Measurements from ENCODE around the gene SPIN2B.
"Not testable (repeated sequence)": the region's sequence is repeated elsewhere in the genome, so short reads cannot be mapped to it uniquely, and the experiment has no call there.

Gene SPIN2B

DNA sequence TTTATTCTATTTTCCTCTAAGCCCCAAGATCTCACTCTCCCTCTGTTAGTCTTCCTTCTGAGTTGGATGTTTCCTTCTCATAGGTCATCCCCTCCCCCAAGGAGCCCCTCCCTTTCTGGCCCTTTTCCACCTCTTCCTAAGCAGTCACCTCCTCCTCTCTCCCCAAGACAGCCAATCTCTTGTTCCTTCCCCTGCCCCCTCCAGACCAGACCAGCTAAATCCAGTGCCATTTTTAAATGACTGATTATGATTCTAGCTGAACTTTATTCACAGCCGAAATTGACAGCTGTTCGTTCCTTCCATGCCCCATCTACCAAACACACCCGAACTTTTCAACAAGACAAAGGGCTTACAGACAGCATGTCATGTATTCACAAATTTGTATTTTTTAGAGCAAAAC lies 13.9 kb upstream of the SPIN2B start:
- H3K4me3 ChIP-seq (ENCODE audit: insufficient read depth in 1 of 2, low read depth in 1 of 2, low read length in 2 of 2): no peak overlapping the region
- no peak overlapping the region for H3K18ac ChIP-seq (ENCODE audit: low read depth in 1 of 2, low read length in 2 of 2)
- H3K14ac ChIP-seq (ENCODE audit: low read length in 2 of 2): no peak overlapping the region
- H2BK5ac ChIP-seq (ENCODE audit: low read depth, low read length, poor library complexity, severe bottlenecking): no peak overlapping the region
- H2BK12ac ChIP-seq (ENCODE audit: low read length in 2 of 2): no peak overlapping the region
- no peaks in the 10 kb centered on the region for H3K27me3 ChIP-seq (ENCODE audit: control insufficient read depth in 1 of 2, insufficient read depth in 1 of 2, low read length in 2 of 2)
- H3K4me1 ChIP-seq (ENCODE audit: control insufficient read depth, insufficient read depth, low read depth, low read length): peaks cover 5% of the 10 kb centered on the region
- H3K9ac ChIP-seq (ENCODE audit: low read length): no peak overlapping the region
- H3K9me3 ChIP-seq (ENCODE audit: control insufficient read depth, low read length): no peaks in the 10 kb centered on the region
- no peak for DNase-seq
- H2BK15ac ChIP-seq (ENCODE audit: low read depth, poor library complexity, severe bottlenecking): no peak overlapping the region
- no peak overlapping the region for H4K91ac ChIP-seq (ENCODE audit: low read length)
- no peaks in the 10 kb centered on the region for H3K36me3 ChIP-seq (ENCODE audit: control insufficient read depth in 1 of 2, insufficient read depth in 2 of 2, low read depth in 1 of 2, low read length in 2 of 2)
- no peak overlapping the region for H2BK120ac ChIP-seq (ENCODE audit: low read depth, low read length)
- H2AFZ ChIP-seq (ENCODE audit: low read depth, low read length): no peak overlapping the region
- WGBS: no CpG with 5 or more reads among the region's 3 CpGs
- H3K23ac ChIP-seq (ENCODE audit: low read length in 2 of 2): no peak overlapping the region
- H3K4ac ChIP-seq (ENCODE audit: low read depth in 1 of 2, low read length in 2 of 2): no peak overlapping the region
- no peak overlapping the region for H4K8ac ChIP-seq (ENCODE audit: low read length)
- H3K27ac ChIP-seq (ENCODE audit: low read length, poor library complexity, severe bottlenecking): no peak overlapping the region
- no peak overlapping the region for H3K4me2 ChIP-seq (ENCODE audit: low read length, poor library complexity, severe bottlenecking)
- no peak overlapping the region for H2AK5ac ChIP-seq (ENCODE audit: low read length, severe bottlenecking)
- no peaks in the 10 kb centered on the region for H3K79me1 ChIP-seq (replicated peaks; ENCODE audit: low read length, poor library complexity, severe bottlenecking)

DNA sequence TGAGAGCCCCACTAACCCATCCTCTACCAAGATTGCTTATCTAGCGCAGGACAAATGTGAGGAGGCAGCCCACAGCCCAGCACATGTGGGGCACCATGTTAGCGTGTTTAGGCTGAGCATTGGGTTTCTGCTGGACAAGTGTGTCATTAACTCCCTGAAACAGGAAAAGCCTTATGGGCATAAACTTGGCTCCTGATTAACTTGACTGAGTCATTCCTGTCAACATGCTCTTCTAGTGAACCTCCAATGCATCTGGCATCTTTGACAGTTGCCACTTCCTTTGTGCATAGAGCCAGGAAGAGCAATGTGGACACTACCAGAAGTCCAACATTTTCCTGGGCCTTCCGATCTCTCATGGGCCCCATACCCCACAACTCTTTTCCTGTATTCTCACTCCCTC lies 13.4 kb upstream of the SPIN2B start:
- no peaks in the 10 kb centered on the region for H3K27me3 ChIP-seq (ENCODE audit: control insufficient read depth in 1 of 2, insufficient read depth in 1 of 2, low read length in 2 of 2)
- H3K4me3 ChIP-seq (ENCODE audit: insufficient read depth in 1 of 2, low read depth in 1 of 2, low read length in 2 of 2): no peak overlapping the region
- no peak overlapping the region for H3K4me2 ChIP-seq (ENCODE audit: low read length, poor library complexity, severe bottlenecking)
- no peak overlapping the region for H2BK15ac ChIP-seq (ENCODE audit: low read depth, poor library complexity, severe bottlenecking)
- no peak overlapping the region for H3K23ac ChIP-seq (ENCODE audit: low read length in 2 of 2)
- no peak overlapping the region for H2BK120ac ChIP-seq (ENCODE audit: low read depth, low read length)
- peaks cover 5% of the 10 kb centered on the region for H3K4me1 ChIP-seq (ENCODE audit: control insufficient read depth, insufficient read depth, low read depth, low read length)
- no peak for DNase-seq
- H4K91ac ChIP-seq (ENCODE audit: low read length): no peak overlapping the region
- no peaks in the 10 kb centered on the region for H3K36me3 ChIP-seq (ENCODE audit: control insufficient read depth in 1 of 2, insufficient read depth in 2 of 2, low read depth in 1 of 2, low read length in 2 of 2)
- H3K27ac ChIP-seq (ENCODE audit: low read length, poor library complexity, severe bottlenecking): no peak overlapping the region
- H2AFZ ChIP-seq (ENCODE audit: low read depth, low read length): no peak overlapping the region
- no peak overlapping the region for H3K14ac ChIP-seq (ENCODE audit: low read length in 2 of 2)
- no peak overlapping the region for H2BK5ac ChIP-seq (ENCODE audit: low read depth, low read length, poor library complexity, severe bottlenecking)
- H3K18ac ChIP-seq (ENCODE audit: low read depth in 1 of 2, low read length in 2 of 2): no peak overlapping the region
- no peaks in the 10 kb centered on the region for H3K79me1 ChIP-seq (replicated peaks; ENCODE audit: low read length, poor library complexity, severe bottlenecking)
- no peaks in the 10 kb centered on the region for H3K9me3 ChIP-seq (ENCODE audit: control insufficient read depth, low read length)
- no peak overlapping the region for H3K9ac ChIP-seq (ENCODE audit: low read length)
- H2BK12ac ChIP-seq (ENCODE audit: low read length in 2 of 2): no peak overlapping the region
- H2AK5ac ChIP-seq (ENCODE audit: low read length, severe bottlenecking): no peak overlapping the region
- WGBS: 90% methylated on average over 2 of the region's 3 CpGs
- no peak overlapping the region for H3K4ac ChIP-seq (ENCODE audit: low read depth in 1 of 2, low read length in 2 of 2)
- H4K8ac ChIP-seq (ENCODE audit: low read length): no peak overlapping the region

DNA sequence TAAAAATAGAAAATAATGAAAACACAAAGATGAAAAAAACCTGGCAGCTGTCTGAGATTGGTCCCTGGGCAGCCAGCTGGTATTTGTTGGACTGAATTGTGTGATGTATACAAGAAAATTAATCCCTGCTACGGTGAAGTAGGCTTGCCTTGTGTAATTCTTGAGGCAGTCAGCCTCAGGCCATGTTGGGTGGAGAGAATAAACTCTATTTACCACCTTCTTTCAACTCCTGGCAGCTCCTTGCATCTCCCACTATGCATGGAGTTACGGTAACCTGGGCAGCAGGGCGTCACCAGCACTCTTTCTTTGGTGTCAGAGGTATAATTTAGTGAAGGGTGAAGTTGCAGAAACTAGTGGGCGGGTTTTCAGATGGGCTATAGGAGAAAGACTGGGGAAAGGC lies 12.4 kb upstream of the SPIN2B start:
- no peak overlapping the region for H2BK5ac ChIP-seq (ENCODE audit: low read depth, low read length, poor library complexity, severe bottlenecking)
- H2BK15ac ChIP-seq (ENCODE audit: low read depth, poor library complexity, severe bottlenecking): no peak overlapping the region
- H3K4me2 ChIP-seq (ENCODE audit: low read length, poor library complexity, severe bottlenecking): no peak overlapping the region
- no peak overlapping the region for H4K91ac ChIP-seq (ENCODE audit: low read length)
- no peak overlapping the region for H3K9ac ChIP-seq (ENCODE audit: low read length)
- no peak overlapping the region for H2BK120ac ChIP-seq (ENCODE audit: low read depth, low read length)
- no peak overlapping the region for H3K4me3 ChIP-seq (ENCODE audit: insufficient read depth in 1 of 2, low read depth in 1 of 2, low read length in 2 of 2)
- H3K4me1 ChIP-seq (ENCODE audit: control insufficient read depth, insufficient read depth, low read depth, low read length): peaks cover 5% of the 10 kb centered on the region
- no peak overlapping the region for H3K23ac ChIP-seq (ENCODE audit: low read length in 2 of 2)
- no peak for DNase-seq
- H3K14ac ChIP-seq (ENCODE audit: low read length in 2 of 2): no peak overlapping the region
- no peak overlapping the region for H2BK12ac ChIP-seq (ENCODE audit: low read length in 2 of 2)
- no peaks in the 10 kb centered on the region for H3K27me3 ChIP-seq (ENCODE audit: control insufficient read depth in 1 of 2, insufficient read depth in 1 of 2, low read length in 2 of 2)
- H3K36me3 ChIP-seq (ENCODE audit: control insufficient read depth in 1 of 2, insufficient read depth in 2 of 2, low read depth in 1 of 2, low read length in 2 of 2): no peaks in the 10 kb centered on the region
- no peak overlapping the region for H3K18ac ChIP-seq (ENCODE audit: low read depth in 1 of 2, low read length in 2 of 2)
- WGBS: 100% methylated on average over 1 of the region's 4 CpGs
- H3K27ac ChIP-seq (ENCODE audit: low read length, poor library complexity, severe bottlenecking): no peak overlapping the region
- no peaks in the 10 kb centered on the region for H3K79me1 ChIP-seq (replicated peaks; ENCODE audit: low read length, poor library complexity, severe bottlenecking)
- H3K9me3 ChIP-seq (ENCODE audit: control insufficient read depth, low read length): no peaks in the 10 kb centered on the region
- H2AFZ ChIP-seq (ENCODE audit: low read depth, low read length): no peak overlapping the region
- no peak overlapping the region for H3K4ac ChIP-seq (ENCODE audit: low read depth in 1 of 2, low read length in 2 of 2)
- no peak overlapping the region for H4K8ac ChIP-seq (ENCODE audit: low read length)
- no peak overlapping the region for H2AK5ac ChIP-seq (ENCODE audit: low read length, severe bottlenecking)

DNA sequence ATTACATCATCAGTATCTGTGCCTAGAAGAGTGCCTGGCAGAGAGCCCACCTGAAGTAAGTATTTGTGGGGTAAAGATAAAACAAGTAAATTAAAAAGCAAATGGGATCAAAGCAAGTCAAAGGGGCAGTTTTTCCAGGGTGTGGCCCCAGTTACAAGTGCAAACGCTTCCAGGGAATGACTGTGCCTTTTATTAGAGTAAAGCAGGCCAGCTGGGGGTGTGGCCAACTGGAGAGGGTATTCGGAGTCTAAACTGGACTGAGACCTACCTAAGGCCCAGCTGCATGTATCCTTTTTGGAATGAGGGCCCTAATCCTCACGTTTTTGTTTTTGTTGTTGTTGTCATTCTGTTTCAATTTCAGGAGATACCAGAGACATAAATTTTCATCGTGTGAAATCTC lies 11.9 kb upstream of the SPIN2B start:
- not testable (repeated sequence) for H2BK12ac ChIP-seq (ENCODE audit: low read length in 2 of 2); H3K4ac ChIP-seq (ENCODE audit: low read depth in 1 of 2, low read length in 2 of 2); H2BK120ac ChIP-seq (ENCODE audit: low read depth, low read length); H3K4me2 ChIP-seq (ENCODE audit: low read length, poor library complexity, severe bottlenecking); H4K8ac ChIP-seq (ENCODE audit: low read length); H3K9me3 ChIP-seq (ENCODE audit: control insufficient read depth, low read length); DNase-seq; H3K4me3 ChIP-seq (ENCODE audit: insufficient read depth in 1 of 2, low read depth in 1 of 2, low read length in 2 of 2); H2BK15ac ChIP-seq (ENCODE audit: low read depth, poor library complexity, severe bottlenecking); H3K36me3 ChIP-seq (ENCODE audit: control insufficient read depth in 1 of 2, insufficient read depth in 2 of 2, low read depth in 1 of 2, low read length in 2 of 2); H2AK5ac ChIP-seq (ENCODE audit: low read length, severe bottlenecking); H3K9ac ChIP-seq (ENCODE audit: low read length); H3K18ac ChIP-seq (ENCODE audit: low read depth in 1 of 2, low read length in 2 of 2); H3K23ac ChIP-seq (ENCODE audit: low read length in 2 of 2); H2BK5ac ChIP-seq (ENCODE audit: low read depth, low read length, poor library complexity, severe bottlenecking); H3K27me3 ChIP-seq (ENCODE audit: control insufficient read depth in 1 of 2, insufficient read depth in 1 of 2, low read length in 2 of 2); H2AFZ ChIP-seq (ENCODE audit: low read depth, low read length); H3K79me1 ChIP-seq (replicated peaks; ENCODE audit: low read length, poor library complexity, severe bottlenecking); H4K91ac ChIP-seq (ENCODE audit: low read length); H3K27ac ChIP-seq (ENCODE audit: low read length, poor library complexity, severe bottlenecking); H3K14ac ChIP-seq (ENCODE audit: low read length in 2 of 2); H3K4me1 ChIP-seq (ENCODE audit: control insufficient read depth, insufficient read depth, low read depth, low read length)
- WGBS: 75% methylated on average over 1 of the region's 4 CpGs

Measured in mesenchymal stem cell (in vitro differentiated cells and primary cell).